ENCODE results near the gene PIK3R5.
"Not testable (repeated sequence)": the region's sequence is repeated elsewhere in the genome, so short reads cannot be mapped to it uniquely, and the experiment has no call there.

Gene PIK3R5

GRCh38 chr17:8986295-8986694, 20.8 kb upstream of the PIK3R5 start:
- H3K27ac ChIP-seq, result no peak overlapping the region
- no peaks in the 10 kb centered on the region for H4K20me1 ChIP-seq (ENCODE audit: insufficient read depth)
- H3K4me1 ChIP-seq (ENCODE audit: low read depth, poor library complexity, severe bottlenecking), result no peaks in the 10 kb centered on the region
- H3K9ac ChIP-seq, result no peak overlapping the region
- no peak overlapping the region for H3K4me2 ChIP-seq
- H3K79me2 ChIP-seq (ENCODE audit: insufficient read depth, low read depth), result no peaks in the 10 kb centered on the region
- H3K27me3 ChIP-seq (ENCODE audit: insufficient read depth, low read depth), result no peaks in the 10 kb centered on the region
- no peak overlapping the region for H2AFZ ChIP-seq (ENCODE audit: low read depth)
- no peaks in the 10 kb centered on the region for H3K36me3 ChIP-seq (ENCODE audit: insufficient read depth)
- TF ChIP-seq CTCF (conservative IDR thresholded peaks at IDR 0.05; ENCODE audit: low read depth, low read length), result no peak
- H3K4me3 ChIP-seq (IDR thresholded peaks at IDR 0.05; ENCODE audit: insufficient read depth, low read depth, low read length), result no peak overlapping the region

GRCh38 chr17:8985054-8985701, 19.7 kb upstream of the PIK3R5 start:
- no peak for TF ChIP-seq CTCF (conservative IDR thresholded peaks at IDR 0.05; ENCODE audit: low read depth, low read length)

GRCh38 chr17:8984225-8984624, 18.7 kb upstream of the PIK3R5 start:
- H3K9ac ChIP-seq; H3K79me2 ChIP-seq (ENCODE audit: insufficient read depth, low read depth); H3K4me2 ChIP-seq; H4K20me1 ChIP-seq (ENCODE audit: insufficient read depth); H3K27ac ChIP-seq; H3K36me3 ChIP-seq (ENCODE audit: insufficient read depth); H3K4me1 ChIP-seq (ENCODE audit: low read depth, poor library complexity, severe bottlenecking); H2AFZ ChIP-seq (ENCODE audit: low read depth); H3K27me3 ChIP-seq (ENCODE audit: insufficient read depth, low read depth); H3K4me3 ChIP-seq (IDR thresholded peaks at IDR 0.05; ENCODE audit: insufficient read depth, low read depth, low read length): not testable (repeated sequence)

More at GRCh38 chr17:8985054-8985701, 19.7 kb upstream of the PIK3R5 start:
- Histone ChIP-seq H4K20me1 (ENCODE audit: insufficient read depth) (no peaks in the 10 kb centered on the region), H3K4me1 (ENCODE audit: low read depth, poor library complexity, severe bottlenecking) (no peaks in the 10 kb centered on the region), H3K27me3 (ENCODE audit: insufficient read depth, low read depth) (no peaks in the 10 kb centered on the region), H3K27ac (no peak overlapping the region), H2AFZ (ENCODE audit: low read depth) (no peak overlapping the region), H3K4me2 (no peak overlapping the region), H3K36me3 (ENCODE audit: insufficient read depth) (no peaks in the 10 kb centered on the region), H3K79me2 (ENCODE audit: insufficient read depth, low read depth) (no peaks in the 10 kb centered on the region), H3K9ac (no peak overlapping the region), H3K4me3 (IDR thresholded peaks at IDR 0.05; ENCODE audit: insufficient read depth, low read depth, low read length) (no peak overlapping the region)

GRCh38 chr17:8981443-8981842, 15.9 kb upstream of the PIK3R5 start:
- H3K27me3 ChIP-seq (ENCODE audit: insufficient read depth, low read depth), result no peaks in the 10 kb centered on the region
- no peak overlapping the region for H3K4me3 ChIP-seq (IDR thresholded peaks at IDR 0.05; ENCODE audit: insufficient read depth, low read depth, low read length)
- TF ChIP-seq CTCF (conservative IDR thresholded peaks at IDR 0.05; ENCODE audit: low read depth, low read length), result no peak
- no peaks in the 10 kb centered on the region for H3K4me1 ChIP-seq (ENCODE audit: low read depth, poor library complexity, severe bottlenecking)
- H2AFZ ChIP-seq (ENCODE audit: low read depth), result no peak overlapping the region
- no peak overlapping the region for H3K4me2 ChIP-seq
- no peaks in the 10 kb centered on the region for H3K79me2 ChIP-seq (ENCODE audit: insufficient read depth, low read depth)
- no peaks in the 10 kb centered on the region for H3K36me3 ChIP-seq (ENCODE audit: insufficient read depth)
- no peak overlapping the region for H3K27ac ChIP-seq
- H4K20me1 ChIP-seq (ENCODE audit: insufficient read depth), result no peaks in the 10 kb centered on the region
- H3K9ac ChIP-seq, result no peak overlapping the region

GRCh38 chr17:8979715-8980114, 14.2 kb upstream of the PIK3R5 start:
- Histone ChIP-seq H3K4me3 (IDR thresholded peaks at IDR 0.05; ENCODE audit: insufficient read depth, low read depth, low read length) (no peak overlapping the region), H4K20me1 (ENCODE audit: insufficient read depth) (no peaks in the 10 kb centered on the region)

More at GRCh38 chr17:8979715-8980114, 14.2 kb upstream of the PIK3R5 start:
- H3K4me1 ChIP-seq (ENCODE audit: low read depth, poor library complexity, severe bottlenecking), result no peaks in the 10 kb centered on the region
- no peak overlapping the region for H3K27ac ChIP-seq
- no peak for TF ChIP-seq CTCF (conservative IDR thresholded peaks at IDR 0.05; ENCODE audit: low read depth, low read length)
- H3K9ac ChIP-seq, result no peak overlapping the region
- H3K79me2 ChIP-seq (ENCODE audit: insufficient read depth, low read depth), result no peaks in the 10 kb centered on the region
- no peaks in the 10 kb centered on the region for H3K36me3 ChIP-seq (ENCODE audit: insufficient read depth)
- H2AFZ ChIP-seq (ENCODE audit: low read depth), result no peak overlapping the region
- no peaks in the 10 kb centered on the region for H3K27me3 ChIP-seq (ENCODE audit: insufficient read depth, low read depth)
- H3K4me2 ChIP-seq, result no peak overlapping the region

Measured in KMS-11 (cell line).